HEK293 (cell line): ENCODE measurements around the gene CLDN19.
A peak's percentile ranks its signal among the peaks of the same experiment; 100 is the strongest.

Source experiments
- CTCF ChIA-PET: fragments of 350-600 bp; formaldehyde crosslinking; extraction: SDS; loops from one replicate; lab custom pipeline; 2021; ENCODE audit warnings: antibody characterized with exemption; lab: Yijun Ruan, JAX
- POLR2A ChIA-PET: fragments of 300-600 bp; formaldehyde crosslinking; extraction: SDS; loops from one replicate; lab custom pipeline; 2020; ENCODE audit warnings: antibody characterized with exemption, inconsistent platforms; lab: Yijun Ruan, JAX
- H3K27ac ChIP-seq: fragments of 200-500 bp; sonication (Bioruptor generic); 2 replicates; pipeline ENCODE4 v1.5.1; 2014; ENCODE audit warnings: low read depth, low read length, control low read depth, inconsistent platforms; ENCODE audit errors: extremely low read depth
- H3K36me3 ChIP-seq, 2 experiments: fragments of 200-500 bp in 1 of 2; sonication (Bioruptor generic) in 1 of 2; 1 replicate in 1 of 2; 2 replicates in 1 of 2; pipeline ENCODE4 v1.5.1; 2014 to 2017; ENCODE audit warnings: inconsistent platforms in 2 of 2, low read length in 2 of 2; ENCODE audit not compliant: control insufficient read depth in 2 of 2, insufficient read depth in 1 of 2
- H3K4me1 ChIP-seq: fragments of 200-500 bp; sonication (Bioruptor generic); 2 replicates; pipeline ENCODE4 v1.5.1; 2014; ENCODE audit warnings: mild to moderate bottlenecking, low read length, inconsistent platforms; ENCODE audit not compliant: control insufficient read depth, insufficient read depth
- H3K4me3 ChIP-seq: 2 replicates; pipeline ENCODE4 v1.5.1; 2011; ENCODE audit warnings: low read depth, mild to moderate bottlenecking, control low read depth, low read length, moderate library complexity
- H3K9me3 ChIP-seq: fragments of 200-500 bp; sonication (Bioruptor generic); 2 replicates; pipeline ENCODE4 v1.5.1; 2014; ENCODE audit warnings: low read depth, low read length, inconsistent platforms; ENCODE audit not compliant: control insufficient read depth, insufficient read depth
- GLIS1 ChIP-seq: fragments of 450-650 bp; formaldehyde crosslinking; IDR thresholded peaks from 2 replicates; pipeline ENCODE4 v1.5.1; 2016; ENCODE audit warnings: missing biosample characterization, missing genetic modification characterization
- HOXA7 ChIP-seq: sonication (generic); formaldehyde crosslinking; IDR thresholded peaks from 2 replicates; pipeline ENCODE4 v1.8.1; 2022; ENCODE audit warnings: missing genetic modification reagents, borderline replicate concordance
- HOXC10 ChIP-seq: sonication (generic); formaldehyde crosslinking; IDR thresholded peaks from 2 replicates; pipeline ENCODE4 v1.8.1; 2023; ENCODE audit warnings: mild to moderate bottlenecking, missing genetic modification reagents
- KLF16 ChIP-seq: fragments of 450-650 bp; formaldehyde crosslinking; IDR thresholded peaks from 2 replicates; pipeline ENCODE4 v1.5.1; 2017; ENCODE audit warnings: missing biosample characterization, missing genetic modification characterization
- KLF7 ChIP-seq: fragments of 450-650 bp; formaldehyde crosslinking; IDR thresholded peaks from 2 replicates; pipeline ENCODE4 v1.5.1; 2016; ENCODE audit warnings: missing biosample characterization, missing genetic modification characterization, borderline replicate concordance
- KLF8 ChIP-seq: fragments of 450-650 bp; formaldehyde crosslinking; IDR thresholded peaks from 2 replicates; pipeline ENCODE4 v1.5.1; 2016; ENCODE audit warnings: missing biosample characterization, missing genetic modification characterization
- MEIS1 ChIP-seq: sonication (generic); formaldehyde crosslinking; IDR thresholded peaks from 2 replicates; pipeline ENCODE4 v1.8.1; 2022; ENCODE audit warnings: missing genetic modification reagents, mild to moderate bottlenecking, borderline replicate concordance
- MYNN ChIP-seq: fragments of 450-650 bp; formaldehyde crosslinking; IDR thresholded peaks from 2 replicates; pipeline ENCODE4 v1.5.1; 2016; ENCODE audit warnings: missing biosample characterization, missing genetic modification characterization, borderline replicate concordance
- SETDB1 ChIP-seq: IDR thresholded peaks from one replicate; pipeline ENCODE4 v1.6.1; 2017; ENCODE audit warnings: mild to moderate bottlenecking, low read length, moderate library complexity, mixed read lengths; ENCODE audit not compliant: insufficient read length
- SP3 ChIP-seq: fragments of 450-650 bp; formaldehyde crosslinking; IDR thresholded peaks from 2 replicates; pipeline ENCODE4 v1.5.1; 2016; ENCODE audit warnings: missing biosample characterization, missing genetic modification characterization
- TCF7L2 ChIP-seq: IDR thresholded peaks from 2 replicates; pipeline ENCODE4 v1.6.1; 2011; ENCODE audit warnings: low read depth, mild to moderate bottlenecking, inconsistent platforms, low read length, moderate library complexity, borderline replicate concordance
- ZBTB11 ChIP-seq: fragments of 450-650 bp; formaldehyde crosslinking; conservative IDR thresholded peaks from 2 replicates; pipeline ENCODE4 v1.5.1; 2016; ENCODE audit warnings: low read depth, missing biosample characterization, missing genetic modification characterization
- ZBTB7A ChIP-seq: fragments of 450-650 bp; formaldehyde crosslinking; IDR thresholded peaks from 2 replicates; pipeline ENCODE4 v1.5.1; 2016; ENCODE audit warnings: low read depth, missing biosample characterization, missing genetic modification characterization
- ZFHX2 ChIP-seq: fragments of 450-650 bp; formaldehyde crosslinking; conservative IDR thresholded peaks from 2 replicates; pipeline ENCODE4 v1.5.1; 2016; ENCODE audit warnings: missing biosample characterization, missing genetic modification characterization
- ZNF112 ChIP-seq: fragments of 450-650 bp; formaldehyde crosslinking; IDR thresholded peaks from 2 replicates; pipeline ENCODE4 v1.5.0; 2017; ENCODE audit warnings: missing biosample characterization, missing genetic modification characterization
- ZNF121 ChIP-seq: fragments of 450-650 bp; formaldehyde crosslinking; IDR thresholded peaks from 2 replicates; pipeline ENCODE4 v1.5.1; 2016; ENCODE audit warnings: missing biosample characterization, missing genetic modification characterization
- ZNF16 ChIP-seq: fragments of 450-650 bp; formaldehyde crosslinking; IDR thresholded peaks from 2 replicates; pipeline ENCODE4 v1.5.1; 2016; ENCODE audit warnings: low read depth, missing biosample characterization, missing genetic modification characterization
- ZNF23 ChIP-seq: fragments of 450-650 bp; formaldehyde crosslinking; IDR thresholded peaks from 2 replicates; pipeline ENCODE4 v1.5.1; 2016; ENCODE audit warnings: missing biosample characterization, missing genetic modification characterization, borderline replicate concordance
- ZNF266 ChIP-seq: fragments of 450-650 bp; formaldehyde crosslinking; IDR thresholded peaks from 2 replicates; pipeline ENCODE4 v1.5.1; 2016; ENCODE audit warnings: missing biosample characterization, missing genetic modification characterization, low read depth
- ZNF350 ChIP-seq: fragments of 450-650 bp; formaldehyde crosslinking; IDR thresholded peaks from 2 replicates; pipeline ENCODE4 v1.5.0; 2017; ENCODE audit warnings: missing biosample characterization, mild to moderate bottlenecking, missing genetic modification characterization
- ZNF488 ChIP-seq: fragments of 450-650 bp; formaldehyde crosslinking; IDR thresholded peaks from 2 replicates; pipeline ENCODE4 v1.5.1; 2016; ENCODE audit warnings: missing biosample characterization, missing genetic modification characterization
- ZNF510 ChIP-seq: fragments of 450-650 bp; formaldehyde crosslinking; IDR thresholded peaks from 2 replicates; pipeline ENCODE4 v1.5.1; 2018; ENCODE audit warnings: mild to moderate bottlenecking, missing genetic modification characterization, missing biosample characterization; ENCODE audit not compliant: insufficient replicate concordance
- ZNF513 ChIP-seq: fragments of 450-650 bp; IDR thresholded peaks from 2 replicates; pipeline ENCODE4 v1.5.1; 2018; ENCODE audit warnings: missing biosample characterization, missing genetic modification characterization
- ZNF548 ChIP-seq: fragments of 450-650 bp; formaldehyde crosslinking; IDR thresholded peaks from 2 replicates; pipeline ENCODE4 v1.5.1; 2016; ENCODE audit warnings: missing biosample characterization, missing genetic modification characterization
- ZNF645 ChIP-seq: fragments of 450-650 bp; formaldehyde crosslinking; IDR thresholded peaks from 2 replicates; pipeline ENCODE4; 2016; ENCODE audit warnings: missing biosample characterization, missing genetic modification characterization
- ZNF658 ChIP-seq: fragments of 450-650 bp; formaldehyde crosslinking; IDR thresholded peaks from 2 replicates; pipeline ENCODE4; 2016; ENCODE audit warnings: missing biosample characterization, missing genetic modification characterization
- ZNF76 ChIP-seq: fragments of 450-650 bp; formaldehyde crosslinking; IDR thresholded peaks from 2 replicates; pipeline ENCODE4; 2016; ENCODE audit warnings: low read depth, missing biosample characterization, missing genetic modification characterization, borderline replicate concordance
- ZNF843 ChIP-seq: fragments of 450-650 bp; formaldehyde crosslinking; IDR thresholded peaks from 2 replicates; pipeline ENCODE4 v1.5.1; 2016; ENCODE audit warnings: missing biosample characterization, missing genetic modification characterization
- ZSCAN30 ChIP-seq: fragments of 450-650 bp; IDR thresholded peaks from 2 replicates; pipeline ENCODE4 v1.5.1; 2018; ENCODE audit warnings: missing biosample characterization, mild to moderate bottlenecking, missing genetic modification characterization, moderate library complexity

CLDN19 gene

GRCh38 chr1:42736571-42737200 is 3.4 kb downstream of the CLDN19 start:
- H3K4me3 ChIP-seq: no peak overlapping the region
- H3K36me3 ChIP-seq: no peaks in the 10 kb centered on the region
- no peaks in the 10 kb centered on the region for H3K9me3 ChIP-seq
- H3K27ac ChIP-seq: no peak overlapping the region
- ChIA-PET POLR2A (no interaction called here), CTCF (interaction anchor here (1.7 kb wide), 1 partner anchor 30 kb away, joined by 4 read pairs; the partner anchor contains the start of gene P3H1)
- TF ChIP-seq ZNF76: no peak
- TF ChIP-seq ZNF548 (tag by site-specific recombination): no peak
- TF ChIP-seq ZNF16 (tag by site-specific recombination): no peak
- TF ChIP-seq ZNF510 (tag by site-specific recombination): no peak
- TF ChIP-seq ZNF266 (tag by site-specific recombination): no peak
- no peak for TF ChIP-seq ZNF112 (tag by site-specific recombination)
- H3K4me1 ChIP-seq: no peaks in the 10 kb centered on the region

- ChIA-PET POLR2A (no interaction called here), CTCF (interaction anchor here (0.7 to 1.7 kb wide), 2 partner anchors 30 to 224 kb away, joined by 3 to 4 read pairs; partner anchors contain the start of gene P3H1)
- no peak overlapping the region for H3K27ac ChIP-seq
- H3K9me3 ChIP-seq: no peaks in the 10 kb centered on the region
- H3K36me3 ChIP-seq: no peaks in the 10 kb centered on the region
- no peak overlapping the region for H3K4me3 ChIP-seq
- no peaks in the 10 kb centered on the region for H3K4me1 ChIP-seq
- TF ChIP-seq ZNF513 (tag by site-specific recombination) (no peak), ZNF23 (tag by site-specific recombination) (no peak), HOXC10 (CRISPR knock-in tag) (no peak), GLIS1 (tag by site-specific recombination) (no peak), ZSCAN30 (tag by site-specific recombination) (no peak), TCF7L2 (no peak), KLF7 (tag by site-specific recombination) (peak; percentile 75; the same call in 1 of the 2 replicates), ZNF488 (tag by site-specific recombination) (no peak), MYNN (tag by site-specific recombination) (no peak), SETDB1 (no peak), ZNF350 (tag by site-specific recombination) (no peak), SP3 (tag by site-specific recombination) (no peak), ZNF121 (no peak), ZBTB11 (tag by site-specific recombination) (no peak), MEIS1 (CRISPR knock-in tag) (no peak), ZNF658 (no peak), KLF8 (tag by site-specific recombination) (peak; percentile 71; the same call in 1 of the 2 replicates), ZFHX2 (no peak), ZNF843 (tag by site-specific recombination) (no peak), ZNF645 (no peak), HOXA7 (CRISPR knock-in tag) (no peak), KLF16 (0 out of 2 replicates have a peak, but pooled peaks have one; percentile 35), ZBTB7A (tag by site-specific recombination) (no peak)
Observed at GRCh38 chr1:42736152-42736551, 3.9 kb downstream of the CLDN19 start.
